GM21390 (cell line): ENCODE data around the gene NQO2.
"Not testable (repeated sequence)": the region's sequence is repeated elsewhere in the genome, so short reads cannot be mapped to it uniquely, and the experiment has no call there.

Experiments used
- ATAC-seq: cut with Tn5 transposase; IDR thresholded peaks from one replicate; pipeline ENCODE4 v1.9.1; 2021; ENCODE audit not compliant: unreplicated experiment

Gene NQO2

GRCh38 chr6:3036861-3037637 is 37.4 kb downstream of the NQO2 start:
- no peak for ATAC-seq

GRCh38 chr6:3037638-3038365 is 38.1 kb downstream of the NQO2 start:
- ATAC-seq: no peak

GRCh38 chr6:3039384-3039783 is 39.7 kb downstream of the NQO2 start:
- no peak for ATAC-seq

- no peak for ATAC-seq
Measured at GRCh38 chr6:3041147-3041546, 41.5 kb downstream of the NQO2 start.

GRCh38 chr6:3041606-3042005 is 41.9 kb downstream of the NQO2 start:
- no peak for ATAC-seq

- ATAC-seq: no peak
Measured at GRCh38 chr6:3045369-3045768, 45.7 kb downstream of the NQO2 start.

GRCh38 chr6:3045777-3046176 is 46.1 kb downstream of the NQO2 start:
- ATAC-seq: no peak

- no peak for ATAC-seq
Measured at GRCh38 chr6:3046295-3046694, 46.6 kb downstream of the NQO2 start.

- ATAC-seq: not testable (repeated sequence)
Measured at GRCh38 chr6:3048009-3048408, 48.3 kb downstream of the NQO2 start.

GRCh38 chr6:3052481-3053230 is 53.0 kb downstream of the NQO2 start:
- no peak for ATAC-seq

- ATAC-seq: no peak
Measured at GRCh38 chr6:3053231-3053508, 53.5 kb downstream of the NQO2 start.

- ATAC-seq: not testable (repeated sequence)
Measured at GRCh38 chr6:3054229-3055157, 54.8 kb downstream of the NQO2 start.

- not testable (repeated sequence) for ATAC-seq
Measured at GRCh38 chr6:3055158-3055499, 55.4 kb downstream of the NQO2 start.

GRCh38 chr6:3057063-3057770 is 57.5 kb downstream of the NQO2 start:
- no peak for ATAC-seq

- no peak for ATAC-seq
Measured at GRCh38 chr6:3058957-3059356, 59.3 kb downstream of the NQO2 start.

GRCh38 chr6:3060092-3060491 is 60.4 kb downstream of the NQO2 start:
- not testable (repeated sequence) for ATAC-seq

GRCh38 chr6:3061501-3061941 is 61.8 kb downstream of the NQO2 start:
- no peak for ATAC-seq

GRCh38 chr6:3063340-3063732 is 63.6 kb downstream of the NQO2 start:
- not testable (repeated sequence) for ATAC-seq

GRCh38 chr6:3063733-3064700 is 64.3 kb downstream of the NQO2 start:
- peak; percentile 62 for ATAC-seq
